HEK293 (cell line): ENCODE results near the gene SLC52A3.
"Not testable (repeated sequence)": the region's sequence is repeated elsewhere in the genome, so short reads cannot be mapped to it uniquely, and the experiment has no call there.

Experiments used
- CTCF ChIA-PET: fragments of 350-600 bp; formaldehyde crosslinking; extraction: SDS; loops from one replicate; lab custom pipeline; 2021; ENCODE audit warnings: antibody characterized with exemption; lab: Yijun Ruan, JAX
- POLR2A ChIA-PET: fragments of 300-600 bp; formaldehyde crosslinking; extraction: SDS; loops from one replicate; lab custom pipeline; 2020; ENCODE audit warnings: antibody characterized with exemption, inconsistent platforms; lab: Yijun Ruan, JAX
- H3K27ac ChIP-seq: fragments of 200-500 bp; sonication (Bioruptor generic); 2 replicates; pipeline ENCODE4 v1.5.1; 2014; ENCODE audit warnings: low read depth, low read length, control low read depth, inconsistent platforms; ENCODE audit errors: extremely low read depth
- H3K36me3 ChIP-seq, 2 experiments: fragments of 200-500 bp in 1 of 2; sonication (Bioruptor generic) in 1 of 2; 1 replicate in 1 of 2; 2 replicates in 1 of 2; pipeline ENCODE4 v1.5.1; 2014 to 2017; ENCODE audit warnings: inconsistent platforms in 2 of 2, low read length in 2 of 2; ENCODE audit not compliant: control insufficient read depth in 2 of 2, insufficient read depth in 1 of 2
- H3K4me1 ChIP-seq: fragments of 200-500 bp; sonication (Bioruptor generic); 2 replicates; pipeline ENCODE4 v1.5.1; 2014; ENCODE audit warnings: mild to moderate bottlenecking, low read length, inconsistent platforms; ENCODE audit not compliant: control insufficient read depth, insufficient read depth
- H3K4me3 ChIP-seq: 2 replicates; pipeline ENCODE4 v1.5.1; 2011; ENCODE audit warnings: low read depth, mild to moderate bottlenecking, control low read depth, low read length, moderate library complexity
- H3K9me3 ChIP-seq: fragments of 200-500 bp; sonication (Bioruptor generic); 2 replicates; pipeline ENCODE4 v1.5.1; 2014; ENCODE audit warnings: low read depth, low read length, inconsistent platforms; ENCODE audit not compliant: control insufficient read depth, insufficient read depth
- MYNN ChIP-seq: fragments of 450-650 bp; formaldehyde crosslinking; IDR thresholded peaks from 2 replicates; pipeline ENCODE4 v1.5.1; 2016; ENCODE audit warnings: missing biosample characterization, missing genetic modification characterization, borderline replicate concordance
- OVOL3 ChIP-seq: fragments of 450-650 bp; formaldehyde crosslinking; IDR thresholded peaks from 2 replicates; pipeline ENCODE4 v1.5.1; 2016; ENCODE audit warnings: missing biosample characterization, missing genetic modification characterization
- ZBTB20 ChIP-seq: fragments of 450-650 bp; formaldehyde crosslinking; IDR thresholded peaks from 2 replicates; pipeline ENCODE4 v1.5.1; 2016; ENCODE audit warnings: missing biosample characterization, missing genetic modification characterization
- ZFHX2 ChIP-seq: fragments of 450-650 bp; formaldehyde crosslinking; conservative IDR thresholded peaks from 2 replicates; pipeline ENCODE4 v1.5.1; 2016; ENCODE audit warnings: missing biosample characterization, missing genetic modification characterization
- ZFP69B ChIP-seq: fragments of 450-650 bp; formaldehyde crosslinking; IDR thresholded peaks from 2 replicates; pipeline ENCODE4 v1.5.1; 2016; ENCODE audit warnings: missing biosample characterization, missing genetic modification characterization
- ZNF10 ChIP-seq: fragments of 450-650 bp; formaldehyde crosslinking; IDR thresholded peaks from 2 replicates; pipeline ENCODE4 v1.5.1; 2017; ENCODE audit warnings: missing biosample characterization, missing genetic modification characterization
- ZNF114 ChIP-seq: fragments of 450-650 bp; formaldehyde crosslinking; IDR thresholded peaks from 2 replicates; pipeline ENCODE4 v1.5.0; 2017; ENCODE audit warnings: missing biosample characterization, missing genetic modification characterization
- ZNF239 ChIP-seq: fragments of 450-650 bp; formaldehyde crosslinking; IDR thresholded peaks from 2 replicates; pipeline ENCODE4 v1.5.1; 2016; ENCODE audit warnings: missing biosample characterization, missing genetic modification characterization
- ZNF266 ChIP-seq: fragments of 450-650 bp; formaldehyde crosslinking; IDR thresholded peaks from 2 replicates; pipeline ENCODE4 v1.5.1; 2016; ENCODE audit warnings: missing biosample characterization, missing genetic modification characterization, low read depth
- ZNF302 ChIP-seq: fragments of 450-650 bp; formaldehyde crosslinking; IDR thresholded peaks from 2 replicates; pipeline ENCODE4 v1.5.1; 2016; ENCODE audit warnings: missing biosample characterization, missing genetic modification characterization, low read depth
- ZNF366 ChIP-seq: fragments of 450-650 bp; formaldehyde crosslinking; conservative IDR thresholded peaks from 2 replicates; pipeline ENCODE4 v1.5.1; 2016; ENCODE audit warnings: missing biosample characterization, missing genetic modification characterization
- ZNF473 ChIP-seq: fragments of 450-650 bp; formaldehyde crosslinking; IDR thresholded peaks from 2 replicates; pipeline ENCODE4 v1.5.1; 2017; ENCODE audit warnings: missing biosample characterization, missing genetic modification characterization
- ZNF501 ChIP-seq: fragments of 450-650 bp; formaldehyde crosslinking; IDR thresholded peaks from 2 replicates; pipeline ENCODE4 v1.5.1; 2016; ENCODE audit warnings: missing biosample characterization, missing genetic modification characterization
- ZNF530 ChIP-seq: fragments of 450-650 bp; formaldehyde crosslinking; IDR thresholded peaks from 2 replicates; pipeline ENCODE4 v1.5.1; 2016; ENCODE audit warnings: low read depth, missing biosample characterization, missing genetic modification characterization
- ZNF555 ChIP-seq: fragments of 450-650 bp; formaldehyde crosslinking; conservative IDR thresholded peaks from 2 replicates; pipeline ENCODE4 v1.5.1; 2017; ENCODE audit warnings: missing biosample characterization, mild to moderate bottlenecking, missing genetic modification characterization, inconsistent platforms
- ZNF560 ChIP-seq: fragments of 450-650 bp; formaldehyde crosslinking; IDR thresholded peaks from 2 replicates; pipeline ENCODE4 v1.5.1; 2017; ENCODE audit warnings: missing biosample characterization, missing genetic modification characterization, borderline replicate concordance
- ZNF626 ChIP-seq: fragments of 450-650 bp; sonication (Bioruptor Pico); formaldehyde crosslinking; IDR thresholded peaks from 2 replicates; pipeline ENCODE4 v1.5.1; 2018; ENCODE audit warnings: missing biosample characterization, missing genetic modification characterization, inconsistent platforms
- ZNF777 ChIP-seq: fragments of 450-650 bp; formaldehyde crosslinking; IDR thresholded peaks from 2 replicates; pipeline ENCODE4 v1.5.1; 2017; ENCODE audit warnings: missing biosample characterization, missing genetic modification characterization, borderline replicate concordance
- TF ChIP-seq, protein P1 (sequence below): fragments of 450-650 bp; formaldehyde crosslinking; IDR thresholded peaks from 2 replicates; pipeline ENCODE4 v1.5.1; 2017; ENCODE audit warnings: missing biosample characterization, missing genetic modification characterization
- TF ChIP-seq, protein P2 (sequence below): IDR thresholded peaks from 2 replicates; pipeline ENCODE4 v1.6.1; 2011; ENCODE audit warnings: mild to moderate bottlenecking, low read depth, low read length, borderline replicate concordance

Gene SLC52A3

DNA sequence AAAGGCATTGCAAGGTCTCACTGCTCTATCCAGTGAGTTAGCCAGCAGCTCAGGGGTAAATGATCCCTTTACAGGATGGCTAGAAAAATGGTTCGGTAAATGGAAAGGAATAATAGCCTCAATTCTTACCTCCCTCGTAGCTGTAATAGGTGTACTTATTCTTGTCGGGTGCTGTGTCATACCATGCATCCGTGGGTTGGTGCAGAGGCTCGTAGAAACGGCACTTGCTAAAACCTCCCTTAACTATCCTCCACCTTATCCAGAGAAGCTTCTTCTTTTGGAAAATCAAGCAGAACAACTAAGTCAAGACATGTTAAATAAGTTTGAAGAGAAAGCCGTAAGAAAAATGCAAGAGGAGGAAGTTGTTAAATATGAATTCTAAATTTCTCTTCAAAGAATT, 31.7 kb upstream of the SLC52A3 start:
- POLR2A ChIA-PET, result interaction anchor here (0.6 kb wide), 1 partner anchor 373 kb away, joined by 3 read pairs; no protein-coding TSS in a partner anchor

DNA sequence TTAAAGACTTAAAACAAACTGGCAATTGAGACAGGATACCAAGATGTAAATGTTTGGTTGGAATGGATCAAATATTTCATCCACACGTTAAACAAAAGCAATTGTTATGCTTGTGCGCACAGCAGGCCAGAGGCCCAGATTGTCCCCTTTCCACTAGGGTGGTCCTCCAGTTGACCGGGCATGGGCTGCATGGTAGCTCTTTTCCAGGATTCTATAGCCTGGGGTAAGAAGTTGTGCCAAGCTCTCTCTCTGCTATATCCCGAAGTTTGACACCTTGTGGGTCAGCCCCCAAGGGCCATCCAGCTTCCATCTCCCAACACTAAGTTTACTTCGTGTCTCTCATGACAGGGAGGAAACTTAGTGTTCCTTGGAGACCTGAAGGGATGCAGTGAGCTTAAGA, 30.4 kb upstream of the SLC52A3 start:
- CTCF ChIA-PET, result interaction anchor here (1.6 kb wide), 1 partner anchor 158 kb away, joined by 3 read pairs; no protein-coding TSS in a partner anchor
- H3K9me3 ChIP-seq, H3K36me3 ChIP-seq, H3K4me3 ChIP-seq, H3K27ac ChIP-seq, POLR2A ChIA-PET, H3K4me1 ChIP-seq: not testable (repeated sequence)

More for the DNA sequence above, 31.7 kb upstream of the SLC52A3 start:
- not testable (repeated sequence) for H3K4me1 ChIP-seq, H3K27ac ChIP-seq, H3K9me3 ChIP-seq, H3K4me3 ChIP-seq, H3K36me3 ChIP-seq
- CTCF ChIA-PET, result interaction anchor here (0.7 kb wide), 2 partner anchors 30 to 105 kb away, joined by 3 read pairs; no protein-coding TSS in a partner anchor

DNA sequence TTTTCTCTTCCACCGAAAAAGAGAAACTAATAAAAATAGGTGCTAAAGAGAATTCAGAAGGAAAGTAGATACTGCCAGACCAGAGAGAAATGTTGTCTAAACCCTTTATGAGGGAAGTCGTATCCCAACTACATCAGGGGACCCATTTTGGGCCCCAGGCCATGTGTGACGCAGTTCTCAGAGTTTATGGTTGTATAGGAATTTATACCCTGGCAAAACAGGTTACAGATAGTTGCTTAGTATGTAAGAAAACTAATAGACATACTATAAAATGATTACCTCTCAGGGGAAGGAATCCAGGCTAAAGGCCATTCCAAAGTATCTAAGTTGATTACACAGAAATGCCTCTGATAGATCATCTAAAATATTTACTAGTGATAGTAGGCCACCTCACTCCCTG, 28.6 kb upstream of the SLC52A3 start:
- Histone ChIP-seq H3K36me3 (no peaks in the 10 kb centered on the region), H3K9me3 (no peaks in the 10 kb centered on the region), H3K4me3 (no peak overlapping the region), H3K4me1 (no peaks in the 10 kb centered on the region), H3K27ac (no peak overlapping the region)
- TF ChIP-seq ZNF239 (tag by site-specific recombination) (no peak), MYNN (tag by site-specific recombination) (no peak), ZNF530 (no peak), ZNF626 (tag by site-specific recombination) (no peak), ZNF10 (no peak), ZNF560 (tag by site-specific recombination) (no peak), ZBTB20 (tag by site-specific recombination) (no peak), ZNF266 (tag by site-specific recombination) (no peak), OVOL3 (tag by site-specific recombination) (no peak), ZNF501 (no peak), ZNF473 (no peak), ZNF114 (tag by site-specific recombination) (no peak), ZNF555 (tag by site-specific recombination) (no peak), ZNF777 (tag by site-specific recombination) (no peak), ZFP69B (tag by site-specific recombination) (no peak), ZFHX2 (tag by site-specific recombination) (no peak), ZNF302 (tag by site-specific recombination) (no peak), ZNF366 (tag by site-specific recombination) (no peak)
- TF ChIP-seq, protein P1, sequence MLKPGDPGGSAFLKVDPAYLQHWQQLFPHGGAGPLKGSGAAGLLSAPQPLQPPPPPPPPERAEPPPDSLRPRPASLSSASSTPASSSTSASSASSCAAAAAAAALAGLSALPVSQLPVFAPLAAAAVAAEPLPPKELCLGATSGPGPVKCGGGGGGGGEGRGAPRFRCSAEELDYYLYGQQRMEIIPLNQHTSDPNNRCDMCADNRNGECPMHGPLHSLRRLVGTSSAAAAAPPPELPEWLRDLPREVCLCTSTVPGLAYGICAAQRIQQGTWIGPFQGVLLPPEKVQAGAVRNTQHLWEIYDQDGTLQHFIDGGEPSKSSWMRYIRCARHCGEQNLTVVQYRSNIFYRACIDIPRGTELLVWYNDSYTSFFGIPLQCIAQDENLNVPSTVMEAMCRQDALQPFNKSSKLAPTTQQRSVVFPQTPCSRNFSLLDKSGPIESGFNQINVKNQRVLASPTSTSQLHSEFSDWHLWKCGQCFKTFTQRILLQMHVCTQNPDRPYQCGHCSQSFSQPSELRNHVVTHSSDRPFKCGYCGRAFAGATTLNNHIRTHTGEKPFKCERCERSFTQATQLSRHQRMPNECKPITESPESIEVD, result no peak
- TF ChIP-seq, protein P2, sequence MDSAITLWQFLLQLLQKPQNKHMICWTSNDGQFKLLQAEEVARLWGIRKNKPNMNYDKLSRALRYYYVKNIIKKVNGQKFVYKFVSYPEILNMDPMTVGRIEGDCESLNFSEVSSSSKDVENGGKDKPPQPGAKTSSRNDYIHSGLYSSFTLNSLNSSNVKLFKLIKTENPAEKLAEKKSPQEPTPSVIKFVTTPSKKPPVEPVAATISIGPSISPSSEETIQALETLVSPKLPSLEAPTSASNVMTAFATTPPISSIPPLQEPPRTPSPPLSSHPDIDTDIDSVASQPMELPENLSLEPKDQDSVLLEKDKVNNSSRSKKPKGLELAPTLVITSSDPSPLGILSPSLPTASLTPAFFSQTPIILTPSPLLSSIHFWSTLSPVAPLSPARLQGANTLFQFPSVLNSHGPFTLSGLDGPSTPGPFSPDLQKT, result no peak
- POLR2A ChIA-PET, result no interaction called here
- CTCF ChIA-PET, result interaction anchor here (0.5 kb wide), 1 partner anchor 161 kb away, joined by 3 read pairs; no protein-coding TSS in a partner anchor
